ENCODE measurements around the gene PARD3.
"Not testable (repeated sequence)": the region's sequence is repeated elsewhere in the genome, so short reads cannot be mapped to it uniquely, and the experiment has no call there.

PARD3 gene

GRCh38 chr10:34762603-34763299, 52.3 kb downstream of the PARD3 start:
- no peak for DNase-seq

DNA sequence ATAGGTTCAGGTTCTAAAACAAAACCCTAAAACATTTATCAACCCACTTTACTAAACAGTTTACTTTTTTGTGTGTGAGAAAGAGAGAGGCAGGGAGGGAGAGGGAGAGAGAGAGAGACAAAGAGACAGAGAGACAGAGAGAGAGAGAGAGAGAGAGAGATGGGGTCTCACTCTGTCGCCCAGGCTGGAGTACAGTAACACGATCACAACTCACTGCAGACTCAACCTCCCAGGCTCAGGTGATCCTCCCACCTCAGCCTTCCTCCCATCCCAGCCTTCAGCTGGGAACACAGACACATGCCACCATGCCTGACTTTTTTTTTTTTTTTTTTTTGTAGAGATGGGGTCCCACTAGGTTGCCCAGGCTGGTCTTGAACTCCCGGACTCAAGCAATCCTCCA, 52.9 kb downstream of the PARD3 start:
- DNase-seq = no peak

DNA sequence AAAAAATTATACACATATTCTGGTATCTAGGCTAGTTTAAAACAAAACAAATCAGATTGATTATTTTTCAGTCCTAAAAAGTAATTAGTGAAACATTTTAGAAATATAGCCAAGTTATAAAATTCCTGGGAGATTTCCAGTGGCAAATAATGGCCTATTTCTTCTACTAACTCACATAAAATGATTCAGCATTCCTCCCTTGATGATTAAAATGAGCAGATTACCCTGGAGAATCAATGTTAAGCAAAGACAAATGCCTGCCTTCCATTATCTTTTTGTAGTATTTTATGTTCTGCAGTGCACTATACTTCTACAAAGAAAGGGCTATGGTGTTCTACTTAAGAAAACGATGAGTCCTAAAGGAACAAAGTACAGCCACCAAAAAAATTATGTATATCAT, 53.6 kb downstream of the PARD3 start:
- DNase-seq = no peak

DNA sequence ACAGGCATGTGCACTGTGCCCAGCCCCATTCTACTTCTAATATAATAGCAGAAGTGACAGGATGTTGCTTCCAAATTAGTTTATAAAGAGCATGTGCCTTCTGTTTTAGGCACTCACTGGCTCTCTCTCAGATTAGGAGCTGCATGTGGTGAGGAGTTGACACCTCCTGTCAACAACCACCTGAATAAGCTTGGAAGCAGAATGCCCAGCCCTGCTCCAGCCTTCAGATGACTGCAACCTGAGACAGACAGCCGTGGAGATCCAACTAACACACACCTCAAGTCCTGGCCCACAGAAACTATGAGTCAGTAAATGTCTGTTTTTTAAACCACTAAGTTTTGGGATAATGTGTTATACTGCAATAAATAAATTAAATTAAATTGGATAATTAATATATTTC, 54.5 kb downstream of the PARD3 start:
- no peak for DNase-seq

DNA sequence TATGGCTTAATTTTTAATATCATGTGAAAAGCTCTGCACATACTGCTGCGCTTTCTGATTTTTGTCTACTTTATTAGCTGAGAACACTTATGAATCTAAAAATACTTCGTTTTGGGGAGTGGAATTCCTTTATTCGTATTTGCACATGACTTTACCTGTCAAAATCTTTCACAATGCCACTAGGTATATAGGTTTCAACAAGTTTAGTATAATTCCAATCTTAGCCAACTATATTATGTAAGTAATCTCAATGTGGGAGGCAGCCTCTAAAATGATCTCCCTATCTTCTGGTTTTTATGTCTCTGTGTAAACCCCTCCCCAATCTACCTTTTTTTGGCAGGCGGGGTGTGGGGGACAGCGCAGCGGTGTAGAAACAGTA, 55.3 kb downstream of the PARD3 start:
- DNase-seq = no peak

DNA sequence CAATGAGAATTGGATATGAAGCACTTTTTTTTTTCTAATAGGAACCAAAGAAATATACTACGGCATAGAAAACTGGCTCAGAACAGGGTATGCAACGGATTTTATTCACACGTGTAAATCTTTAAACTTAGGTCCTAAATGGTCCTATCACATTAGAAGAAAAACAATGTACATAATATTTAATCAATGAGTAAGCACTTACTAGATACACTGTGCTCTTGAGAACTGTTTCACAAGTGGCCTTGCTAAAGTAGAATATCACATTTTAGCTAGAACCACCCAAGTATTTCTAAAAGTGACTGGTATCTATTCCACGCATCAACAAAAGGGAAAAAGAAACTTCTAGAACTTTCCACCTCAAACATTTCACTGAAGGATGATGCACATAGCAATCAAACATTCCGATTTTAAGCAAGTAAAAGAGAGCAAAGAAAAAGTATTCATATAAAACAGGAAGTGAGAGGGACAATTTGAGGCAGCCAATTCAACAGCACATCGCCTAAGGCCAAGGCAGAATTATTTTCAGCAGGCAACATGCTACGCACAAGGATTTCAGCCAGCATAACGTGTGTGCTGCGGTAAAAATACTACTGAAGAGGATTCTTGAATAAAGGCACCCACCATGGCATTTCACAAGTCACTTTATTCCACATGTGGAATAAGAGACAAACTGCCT, 55.8 kb downstream of the PARD3 start:
- DNase-seq = no peak

GRCh38 chr10:34758447-34758996, 56.6 kb downstream of the PARD3 start:
- peak; percentile 41 for DNase-seq

- DNase-seq = no peak
Measured at GRCh38 chr10:34757933-34758332, 57.2 kb downstream of the PARD3 start.

- DNase-seq = not testable (repeated sequence)
Measured at GRCh38 chr10:34757181-34757580, 57.9 kb downstream of the PARD3 start.

- DNase-seq = no peak
Measured at GRCh38 chr10:34756584-34756983, 58.5 kb downstream of the PARD3 start.

GRCh38 chr10:34753014-34753757, 61.9 kb downstream of the PARD3 start:
- DNase-seq = no peak

DNA sequence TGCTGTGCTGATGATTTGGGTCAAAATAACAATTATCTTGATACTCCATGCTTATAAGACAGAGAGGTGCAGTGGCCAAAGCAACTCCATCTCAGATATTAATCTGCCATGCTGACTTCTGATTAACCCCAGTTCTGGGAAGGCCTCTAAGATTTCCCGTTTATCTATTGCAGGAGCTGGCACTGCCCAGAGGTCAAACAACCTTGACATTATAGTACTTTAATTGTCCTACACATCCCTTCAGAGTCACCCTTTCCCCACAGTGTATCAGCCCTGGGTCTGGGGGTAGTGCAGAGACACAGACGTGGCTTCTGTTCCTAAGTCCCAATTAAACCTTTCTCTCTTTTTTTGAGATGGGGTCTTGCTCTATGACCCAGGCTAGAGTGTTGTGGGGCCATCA, 63.8 kb downstream of the PARD3 start:
- DNase-seq = no peak

GRCh38 chr10:34750795-34751194, 64.3 kb downstream of the PARD3 start:
- DNase-seq = not testable (repeated sequence)

GRCh38 chr10:34748767-34749166, 66.3 kb downstream of the PARD3 start:
- no peak for DNase-seq

GRCh38 chr10:34748357-34748756, 66.7 kb downstream of the PARD3 start:
- DNase-seq = no peak

- no peak for DNase-seq
Measured at GRCh38 chr10:34746094-34746493, 69.0 kb downstream of the PARD3 start.

DNA sequence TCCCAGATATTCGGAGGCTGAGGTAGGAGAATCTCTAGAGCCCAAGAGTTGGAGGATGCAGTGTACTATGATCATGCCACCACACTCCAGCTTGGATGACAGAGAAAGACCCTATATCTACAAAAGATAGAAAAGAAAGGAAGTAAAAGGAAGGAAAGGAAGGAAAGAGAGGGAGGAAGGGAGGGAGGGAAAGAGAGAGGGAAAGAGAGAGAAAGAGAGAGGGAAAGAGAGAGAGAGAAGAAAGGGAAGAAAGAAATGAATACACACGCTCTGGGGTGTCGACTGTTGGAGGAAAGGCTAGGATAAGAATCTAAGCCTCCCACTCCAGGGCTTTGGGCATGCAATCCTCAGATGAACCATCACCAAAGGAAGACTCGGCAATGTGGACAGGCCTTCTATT, 69.9 kb downstream of the PARD3 start:
- no peak for DNase-seq

DNA sequence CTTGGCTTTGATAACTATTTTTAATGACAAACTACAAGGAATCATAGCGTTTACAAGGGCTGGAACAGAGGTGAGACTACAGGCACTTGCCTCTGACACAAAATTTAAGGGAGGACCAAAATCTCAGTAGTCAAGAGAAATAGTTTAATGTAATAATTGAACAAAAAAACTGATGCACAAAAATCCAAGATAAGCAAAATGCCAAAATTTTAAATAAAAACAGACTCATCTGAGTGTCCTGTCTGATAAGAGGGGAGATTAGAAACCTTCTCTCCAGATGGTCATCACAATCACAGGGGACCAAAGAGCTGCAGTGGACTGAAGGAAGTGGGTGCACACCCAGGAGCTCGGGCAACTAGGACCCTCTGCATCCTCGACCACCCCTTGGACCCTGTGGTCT, 70.5 kb downstream of the PARD3 start:
- DNase-seq = no peak

- DNase-seq = no peak
Measured at GRCh38 chr10:34743814-34744213, 71.3 kb downstream of the PARD3 start.

DNA sequence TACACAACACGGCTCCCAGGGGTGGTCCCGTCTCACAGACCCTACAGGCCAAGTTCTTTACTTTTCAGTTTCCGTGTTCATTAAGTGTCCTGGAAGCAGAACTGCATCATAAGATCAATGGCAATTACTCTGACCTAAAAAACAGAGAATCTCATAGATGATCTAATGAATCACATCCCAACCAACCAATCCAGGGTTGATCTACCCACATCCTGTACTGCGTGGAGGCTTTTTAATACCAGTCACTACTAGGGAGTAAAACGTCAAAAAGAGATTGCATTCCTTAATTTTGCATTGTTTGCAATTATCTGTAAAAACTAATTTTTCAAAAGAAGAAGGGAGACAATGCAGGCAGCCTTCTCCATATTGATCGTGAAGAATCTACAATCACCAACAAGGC, 72.6 kb downstream of the PARD3 start:
- DNase-seq = no peak

GRCh38 chr10:34741087-34741486, 74.0 kb downstream of the PARD3 start:
- DNase-seq = not testable (repeated sequence)

DNA sequence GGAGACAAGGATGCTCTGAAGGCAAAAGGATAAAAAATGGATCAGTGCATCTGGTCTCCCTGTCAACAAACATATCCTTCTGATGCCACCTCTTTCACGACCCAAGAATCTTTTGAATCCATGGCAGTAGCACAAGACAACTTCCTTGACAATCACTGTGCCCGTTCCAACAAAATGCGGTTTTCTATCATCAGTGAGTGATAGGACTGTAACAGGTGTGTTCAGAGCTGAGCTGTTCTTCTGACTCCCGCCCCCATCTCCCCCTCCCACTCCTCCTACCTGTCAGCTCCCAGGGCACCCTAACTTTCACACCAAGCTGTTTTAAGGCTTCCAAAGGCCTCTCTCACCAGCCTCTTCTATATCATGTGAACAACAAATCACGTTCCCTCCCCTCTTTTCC, 74.8 kb downstream of the PARD3 start:
- no peak for DNase-seq

- DNase-seq = no peak
Measured at GRCh38 chr10:34739915-34740314, 75.2 kb downstream of the PARD3 start.

DNA sequence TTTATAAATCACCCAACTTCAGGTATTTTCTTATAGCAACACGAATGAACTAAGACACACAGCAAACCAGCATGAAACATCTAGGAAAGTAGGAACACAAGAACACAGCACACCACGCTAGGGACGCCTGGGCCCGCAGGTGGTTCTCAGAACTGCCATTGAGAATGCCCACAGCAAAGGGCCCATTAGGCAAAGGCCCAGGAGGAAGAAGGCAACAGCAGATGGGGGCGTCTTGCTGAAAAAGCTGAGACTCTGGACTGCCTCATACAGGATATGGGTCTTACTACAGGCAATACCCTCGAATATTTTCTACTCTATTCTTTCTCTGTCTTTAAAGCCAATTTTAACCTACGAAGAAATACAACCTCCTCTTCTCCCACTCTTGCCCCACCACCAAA, 77.3 kb downstream of the PARD3 start:
- DNase-seq = no peak

Measured in 8988T (cell line).